Ovary (tissue), 9 donors: ENCODE results near the gene B4GALT5. TPM values are rescaled to one million over a fixed set of nuclear protein-coding genes. Genes with fewer than 3 reads are reported as not detected.

Source experiments
- DNase-seq, 5 donors: peaks; one replicate each; pipeline ENCODE4 v3.0.0-alpha.2; 2019 to 2020
- H3K27ac ChIP-seq, 2 donors: fragments of 200-600 bp; one replicate each; pipeline versions ENCODE4 v1.5.1 to v1.8.0; 2019 to 2022
- H3K27me3 ChIP-seq: fragments of 200-600 bp; one replicate; pipeline ENCODE4 v1.8.0; 2022
- H3K36me3 ChIP-seq: fragments of 200-600 bp; sonication (generic); one replicate; pipeline ENCODE4 v1.5.1; 2019
- H3K4me1 ChIP-seq: one replicate; pipeline ENCODE4 v1.8.1; 2013; ENCODE audit warnings: mild to moderate bottlenecking, moderate library complexity; ENCODE audit not compliant: insufficient read depth
- H3K4me3 ChIP-seq: fragments of 200-600 bp; sonication (generic); one replicate; pipeline ENCODE4 v1.5.1; 2017
- H3K9me3 ChIP-seq, 2 donors: fragments of 200-600 bp in 1 of 2; sonication (generic) in 1 of 2; one replicate each; pipeline versions ENCODE4 v1.5.1 to v1.8.1; 2013 to 2019; ENCODE audit warnings: mild to moderate bottlenecking in 1 of 2, moderate library complexity in 1 of 2
- CTCF ChIP-seq, 3 donors: fragments of 450-650 bp in 2 of 3; fragments of 200-600 bp in 1 of 3; IDR thresholded peaks; one replicate each; pipeline versions ENCODE4 v1.5.1 to v1.8.0; 2016 to 2022; ENCODE audit warnings: antibody characterized with exemption in 3 of 3, mild to moderate bottlenecking in 1 of 3
- EP300 ChIP-seq: sonication (generic); formaldehyde crosslinking; IDR thresholded peaks from one replicate; pipeline ENCODE4 v1.6.1; 2017; ENCODE audit warnings: antibody characterized with exemption
- POLR2A ChIP-seq: fragments of 450-650 bp; IDR thresholded peaks from one replicate; pipeline ENCODE4 v1.6.1; 2017; ENCODE audit warnings: antibody characterized with exemption, mild to moderate bottlenecking, moderate library complexity
- WGBS, 3 donors: extraction: QIAGEN DNeasy Blood & Tissue Kit in 1 of 3; methylation state at CpG; one replicate each; pipeline versions ENCODE4 v1.1.5 to v1.1.7; 2013 to 2017; 5-methylcytosine and 5-hydroxymethylcytosine counted together
- intact Hi-C, 4 donors: fragments of 100-400 bp; cut with DNase I; formaldehyde crosslinking; loops; one replicate each; pipeline versions ENCODE4 v1.11.0 to v1.15.1; 2022 to 2023
- polyA plus RNA-seq, 2 donors: library from polyadenylated mRNA; stranded (reverse); fragments of 200-250 nt in 1 of 2; fragments of 350-450 nt in 1 of 2; fragmentation: Illumina TruSeq in 1 of 2; extraction: RNeasy Lipid Tissue Mini Kit (QIAGEN cat#74804) in 1 of 2; gene quantifications; one replicate each; pipeline ENCODE4 v1.2.3, GENCODE V29; 2013 to 2014
- total RNA-seq, 7 donors: library from RNA; depleted of rRNA in 2 of 7; stranded (reverse); fragments of >200 nt in 2 of 7; fragmentation: NEBNext Ultra II Directional in 3 of 7; extraction: Animal tissue kit (Norgen Biotek cat#: 25700) in 3 of 7; gene quantifications; one replicate each; pipeline versions ENCODE4 v1.1.0 to v1.2.4, GENCODE V29; 2016 to 2023
- donor health status: DM: no; HTN: no; CAD: no; lungs with moderate emphysema.
- donor health status: DM: no; HTN: no; CAD: no.
- donor health status: Bipolar disorder and iron deficiency.
- donor health status: DM: yes; HTN: yes; CAD: no.
- donor health status: DM: no; HTN: no; CAD: no.
- donor health status: DM: yes; HTN: yes; CAD: no.

The B4GALT5 gene
- total and polyA plus RNA-seq, 9 donors: 19.0 to 53.6 (median 37.7) TPM

GRCh38 chr20:49752201-49752903 is 38.7 kb upstream of the B4GALT5 start:
- WGBS, 3 donors: 66 to 81% (median 75%) methylated on average over 5 of the region's 5 CpGs
- Histone ChIP-seq H3K4me3 (no peak overlapping the region), H3K9me3 (no peaks in the 10 kb centered on the region), H3K36me3 (no peaks in the 10 kb centered on the region), H3K4me1 (peaks cover 7% of the 10 kb centered on the region), H3K27me3 (no peaks in the 10 kb centered on the region), H3K27ac (no peak overlapping the region)
- intact Hi-C loops: no loop called here
- no peak for TF ChIP-seq CTCF (IDR thresholded peaks at IDR 0.05)
- no peak for TF ChIP-seq EP300
- no peak for DNase-seq

GRCh38 chr20:49751397-49751736 is 37.7 kb upstream of the B4GALT5 start:
- 14 to 17% (median 15%) methylated on average over 3 of the region's 3 CpGs for WGBS, 3 donors
- H3K27ac ChIP-seq: no peak overlapping the region

GRCh38 chr20:49750611-49751396 is 37.1 kb upstream of the B4GALT5 start:
- H3K9me3 ChIP-seq: no peaks in the 10 kb centered on the region
- TF ChIP-seq EP300 (no peak), CTCF (IDR thresholded peaks at IDR 0.05) (no peak), POLR2A (no peak)
- H3K27me3 ChIP-seq: no peaks in the 10 kb centered on the region
- intact Hi-C loops: no loop called here
- DNase-seq: no peak
- 42 to 55% (median 43%) methylated on average over 12 of the region's 12 CpGs for WGBS, 3 donors
- H3K27ac ChIP-seq: no peak overlapping the region
- H3K36me3 ChIP-seq: no peaks in the 10 kb centered on the region
- no peak overlapping the region for H3K4me3 ChIP-seq
- H3K4me1 ChIP-seq: peaks cover 7% of the 10 kb centered on the region

More at GRCh38 chr20:49751397-49751736, 37.7 kb upstream of the B4GALT5 start:
- no peak for TF ChIP-seq CTCF (IDR thresholded peaks at IDR 0.05)
- no peak for TF ChIP-seq EP300
- no peak for TF ChIP-seq POLR2A
- H3K4me1 ChIP-seq: peaks cover 7% of the 10 kb centered on the region
- DNase-seq: peak in 3 of 5 donors; percentile 33 to 64 (median 34)
- intact Hi-C loops: no loop called here
- no peaks in the 10 kb centered on the region for H3K9me3 ChIP-seq
- no peaks in the 10 kb centered on the region for H3K27me3 ChIP-seq
- no peak overlapping the region for H3K4me3 ChIP-seq
- H3K36me3 ChIP-seq: no peaks in the 10 kb centered on the region

- no peaks in the 10 kb centered on the region for H3K27me3 ChIP-seq
- peaks cover 7% of the 10 kb centered on the region for H3K4me1 ChIP-seq
- H3K9me3 ChIP-seq: no peaks in the 10 kb centered on the region
- TF ChIP-seq POLR2A: no peak
- no peak for TF ChIP-seq EP300
- no peak for TF ChIP-seq CTCF (IDR thresholded peaks at IDR 0.05)
- H3K27ac ChIP-seq: no peak overlapping the region
- no peak overlapping the region for H3K4me3 ChIP-seq
- intact Hi-C loops: no loop called here
- WGBS, 3 donors: 93 to 95% (median 94%) methylated on average over 1 of the region's 1 CpG
- H3K36me3 ChIP-seq: no peaks in the 10 kb centered on the region
- no peak for DNase-seq
Observed at GRCh38 chr20:49749625-49750024, 35.9 kb upstream of the B4GALT5 start.
